Measurements from ENCODE around the gene TRERF1.

GRCh38 chr6:42211726-42212125 is 240.0 kb downstream of the TRERF1 start:
- TF ChIP-seq CTCF (IDR thresholded peaks at IDR 0.05) (no peak), EZH2 (IDR thresholded peaks at IDR 0.05) (no peak)
